Mesothelial cell of epicardium (in vitro differentiated cells): Measurements from ENCODE around the gene CA5A. TPM values are rescaled to one million over a fixed set of nuclear protein-coding genes. Genes with fewer than 3 reads are reported as not detected.

Experiments
- DNase-seq, 2 experiments: peaks; one replicate each; pipeline ENCODE4 v3.0.0; 2021; ENCODE audit warnings: low spot score in 2 of 2; ENCODE audit not compliant: unreplicated experiment in 2 of 2
- H3K27ac Mint-ChIP-seq: 2 replicates; pipeline ENCODE4 v1.8.0; 2021; ENCODE audit warnings: mixed read lengths
- H3K27me3 Mint-ChIP-seq: 2 replicates; pipeline ENCODE4 v1.8.0; 2021; ENCODE audit warnings: low read depth, mixed read lengths
- H3K36me3 Mint-ChIP-seq: 2 replicates; pipeline ENCODE4 v1.8.0; 2021; ENCODE audit warnings: mixed read lengths
- H3K4me1 Mint-ChIP-seq: 2 replicates; pipeline ENCODE4 v1.8.0; 2021; ENCODE audit warnings: mixed read lengths
- H3K4me3 Mint-ChIP-seq: 2 replicates; pipeline ENCODE4 v1.8.0; 2021; ENCODE audit warnings: mild to moderate bottlenecking, moderate library complexity, mixed read lengths
- H3K9me3 Mint-ChIP-seq: 2 replicates; pipeline ENCODE4 v1.8.0; 2021; ENCODE audit warnings: mixed read lengths
- CTCF ChIP-seq: fragments of 200-600 bp; sonication (generic); IDR thresholded peaks from one replicate; pipeline ENCODE4 v1.5.0; 2021; ENCODE audit warnings: antibody characterized with exemption; ENCODE audit not compliant: unreplicated experiment
- total RNA-seq: library from RNA; stranded (reverse); gene quantifications from 3 replicates; pipeline ENCODE4 v1.2.1, GENCODE V29; 2021

The CA5A gene
- total RNA-seq, 1 donor from 2014 or later = not detected

- Mint-ChIP-seq H3K4me1 (peaks cover 63% of the 10 kb centered on the region), H3K9me3 (no peaks in the 10 kb centered on the region), H3K27ac (peak overlapping the region; percentile 59), H3K4me3 (no peak overlapping the region), H3K36me3 (peaks cover 1% of the 10 kb centered on the region), H3K27me3 (no peaks in the 10 kb centered on the region)
- no peak for TF ChIP-seq CTCF
- DNase-seq = no peak
These were observed 80.2 kb downstream of the CA5A start for GRCh38 chr16:87855852-87856715.

GRCh38 chr16:87854907-87855683 lies 81.2 kb downstream of the CA5A start:
- H3K27me3 Mint-ChIP-seq = no peaks in the 10 kb centered on the region
- H3K27ac Mint-ChIP-seq = peak overlapping the region; percentile 59
- no peak for DNase-seq
- H3K36me3 Mint-ChIP-seq = peaks cover 1% of the 10 kb centered on the region
- TF ChIP-seq CTCF = no peak
- peaks cover 64% of the 10 kb centered on the region for H3K4me1 Mint-ChIP-seq
- H3K9me3 Mint-ChIP-seq = no peaks in the 10 kb centered on the region
- H3K4me3 Mint-ChIP-seq = no peak overlapping the region

- Mint-ChIP-seq H3K27ac (peak overlapping the region; percentile 96), H3K9me3 (no peaks in the 10 kb centered on the region), H3K36me3 (no peaks in the 10 kb centered on the region), H3K4me3 (no peak overlapping the region), H3K27me3 (no peaks in the 10 kb centered on the region), H3K4me1 (peaks cover 63% of the 10 kb centered on the region)
- DNase-seq = no peak
- TF ChIP-seq CTCF = no peak
These were observed 82.0 kb downstream of the CA5A start for GRCh38 chr16:87854053-87854906.

- Mint-ChIP-seq H3K9me3 (no peaks in the 10 kb centered on the region), H3K4me3 (peak overlapping the region; percentile 48), H3K27me3 (no peaks in the 10 kb centered on the region), H3K4me1 (peaks cover 63% of the 10 kb centered on the region), H3K27ac (peak overlapping the region; percentile 98), H3K36me3 (no peaks in the 10 kb centered on the region)
- TF ChIP-seq CTCF = no peak
- peak; percentile 75 to 93 for DNase-seq
These were observed 82.8 kb downstream of the CA5A start for GRCh38 chr16:87853411-87854052.

- H3K27ac Mint-ChIP-seq = peak overlapping the region; percentile 47
- H3K36me3 Mint-ChIP-seq = no peaks in the 10 kb centered on the region
- no peak overlapping the region for H3K4me3 Mint-ChIP-seq
- DNase-seq = no peak
- no peaks in the 10 kb centered on the region for H3K9me3 Mint-ChIP-seq
- no peaks in the 10 kb centered on the region for H3K27me3 Mint-ChIP-seq
- TF ChIP-seq CTCF = no peak
- H3K4me1 Mint-ChIP-seq = peaks cover 61% of the 10 kb centered on the region
These were observed 84.7 kb downstream of the CA5A start for GRCh38 chr16:87851601-87852000.
